Glomerular visceral epithelial cell (primary cell): ENCODE measurements around the gene STAC2.

ENCODE experiments used
- DNase-seq: peaks from one replicate; pipeline ENCODE4 v3.0.0-alpha.2; 2016; ENCODE audit errors: extremely low spot score

The STAC2 gene

DNA sequence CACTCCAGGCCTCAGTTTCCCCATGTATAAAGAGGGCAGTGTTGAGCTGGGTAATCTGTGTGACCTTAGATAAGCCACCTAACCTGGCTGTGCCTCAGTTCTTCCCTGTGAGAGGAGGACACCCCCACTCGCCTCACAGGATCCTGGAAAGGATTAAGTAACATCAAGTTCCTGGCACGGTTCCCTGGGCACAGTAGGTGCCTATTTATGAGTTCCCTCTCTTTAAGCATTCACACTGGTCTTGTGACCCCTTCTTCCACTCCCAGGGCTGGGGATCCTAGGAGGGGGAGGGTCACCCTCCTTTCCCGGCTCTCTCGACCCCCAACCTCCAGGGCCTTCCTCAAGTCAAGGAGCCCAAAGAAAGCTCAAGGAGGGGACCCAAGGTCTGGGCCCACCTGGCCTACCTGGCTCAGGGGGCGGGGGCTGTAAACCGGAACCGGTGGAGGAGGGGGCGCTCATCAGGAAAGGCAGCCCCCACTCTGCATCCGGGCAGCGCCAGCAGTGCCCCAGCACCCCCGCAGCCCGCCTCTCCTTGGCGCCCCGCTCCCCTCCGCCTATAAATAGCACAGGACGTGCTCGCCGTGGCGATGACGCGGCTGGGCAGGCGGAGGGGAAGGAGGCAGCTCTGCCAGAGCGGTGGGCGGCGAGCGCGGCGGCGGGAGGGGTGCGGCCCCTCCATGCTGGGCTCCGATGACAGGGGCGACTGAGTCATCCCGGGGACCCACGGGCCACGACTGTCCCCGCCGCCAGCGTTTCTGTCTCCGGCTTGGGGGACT is 16.2 kb downstream of the STAC2 start:
- DNase-seq = peak; percentile 42

DNA sequence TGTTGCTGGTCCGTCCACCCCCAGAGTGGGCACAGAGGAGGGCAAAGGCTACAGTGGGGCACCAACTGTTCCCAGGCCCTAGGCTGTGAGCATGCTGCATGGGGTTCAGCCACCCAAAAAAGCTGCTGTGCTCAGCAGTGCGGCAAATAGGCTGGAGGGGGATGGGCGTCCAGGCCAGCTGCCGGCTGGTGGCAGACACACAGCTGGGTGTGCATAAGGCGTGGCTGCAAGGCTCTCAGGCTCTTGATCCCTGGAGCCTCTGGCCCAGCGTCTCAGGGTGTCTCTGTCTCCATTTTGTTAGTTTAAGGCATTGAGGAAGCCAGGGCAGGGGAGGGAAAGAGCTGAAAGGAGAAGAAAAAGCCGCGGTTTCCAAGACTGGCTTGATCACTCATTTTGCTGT is 16.9 kb downstream of the STAC2 start:
- no peak for DNase-seq

DNA sequence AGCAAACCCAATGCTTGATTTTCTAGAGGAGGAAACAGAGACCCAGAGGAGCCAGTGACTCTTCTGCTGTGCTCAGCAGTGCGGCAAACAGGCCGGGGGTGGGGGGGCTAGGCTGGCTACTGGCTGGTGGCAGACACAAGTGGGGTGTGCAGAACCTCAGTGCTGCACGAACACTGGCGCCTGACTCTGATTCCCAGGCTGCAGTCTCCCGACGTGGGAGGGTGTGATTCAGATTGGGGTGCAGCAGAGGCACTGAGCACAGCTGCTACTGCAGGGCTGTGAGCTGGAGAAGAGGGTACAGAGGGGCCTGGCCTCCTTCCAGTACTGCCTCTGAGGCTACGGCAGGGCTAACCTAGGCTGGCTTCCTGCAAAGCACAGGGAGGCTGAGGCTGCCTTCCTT is 17.6 kb downstream of the STAC2 start:
- DNase-seq = no peak

DNA sequence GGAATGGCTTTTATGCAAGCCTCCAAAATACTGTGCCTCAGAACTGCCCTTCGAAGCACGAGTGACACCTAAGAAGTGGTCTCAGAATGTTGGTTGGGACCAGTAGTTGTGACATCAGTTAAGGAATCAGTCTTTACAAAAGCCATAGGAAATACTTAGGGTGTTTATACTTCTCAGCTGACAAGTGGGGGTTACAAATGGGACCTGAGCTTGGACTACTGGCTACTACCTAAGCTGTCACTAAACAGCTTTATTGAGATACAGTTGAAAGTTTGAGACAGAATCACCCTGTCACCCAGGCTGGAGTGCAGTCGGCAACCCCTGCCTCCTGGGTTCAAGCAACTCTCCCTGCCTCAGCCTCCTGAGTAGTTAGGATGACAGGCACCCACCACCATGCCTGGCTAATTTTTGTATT is 20.6 kb downstream of the STAC2 start:
- DNase-seq = no peak

DNA sequence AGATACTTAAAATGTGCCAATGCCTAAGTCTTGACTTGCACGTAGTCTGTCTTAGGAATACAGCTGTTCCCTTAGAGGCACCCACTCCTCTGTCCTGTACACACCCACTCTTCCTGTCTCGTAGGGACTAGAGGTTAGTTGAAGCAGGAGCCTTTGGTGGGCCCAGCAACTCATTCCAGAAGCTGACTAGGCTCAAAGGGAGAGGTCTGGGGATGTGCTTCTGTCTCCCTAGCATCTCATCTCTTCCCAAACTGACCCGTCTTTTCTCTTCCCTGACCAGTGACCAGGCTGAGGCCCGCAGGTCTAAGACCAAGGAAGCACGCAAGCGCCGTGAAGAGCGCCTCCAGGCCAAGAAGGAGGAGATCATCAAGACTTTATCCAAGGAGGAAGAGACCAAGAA is 21.5 kb downstream of the STAC2 start:
- DNase-seq = no peak

DNA sequence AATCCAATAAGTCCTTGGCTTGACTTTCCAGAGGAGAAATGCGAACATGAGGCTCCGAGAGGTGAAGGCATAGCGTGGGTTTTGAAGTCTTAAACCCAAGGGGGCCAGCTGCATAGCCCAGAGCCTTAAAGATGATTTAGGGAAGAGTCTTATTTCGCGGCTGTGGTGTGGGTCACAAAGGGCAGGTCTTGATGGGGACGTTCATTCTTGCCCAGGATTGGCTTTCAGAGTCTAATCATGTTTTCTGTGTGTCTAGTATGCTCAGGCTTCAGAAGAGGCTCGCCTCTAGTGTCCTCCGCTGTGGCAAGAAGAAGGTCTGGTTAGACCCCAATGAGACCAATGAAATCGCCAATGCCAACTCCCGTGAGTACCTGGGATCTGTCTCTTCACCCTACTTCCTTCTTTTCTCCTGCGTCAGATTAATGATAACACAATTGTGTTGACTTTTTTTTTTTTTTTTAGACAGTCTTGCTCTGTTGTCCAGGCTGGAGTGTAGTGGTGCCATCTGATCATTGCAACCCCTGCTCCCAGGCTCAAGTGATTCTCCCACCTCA is 24.7 kb downstream of the STAC2 start:
- DNase-seq = no peak

DNA sequence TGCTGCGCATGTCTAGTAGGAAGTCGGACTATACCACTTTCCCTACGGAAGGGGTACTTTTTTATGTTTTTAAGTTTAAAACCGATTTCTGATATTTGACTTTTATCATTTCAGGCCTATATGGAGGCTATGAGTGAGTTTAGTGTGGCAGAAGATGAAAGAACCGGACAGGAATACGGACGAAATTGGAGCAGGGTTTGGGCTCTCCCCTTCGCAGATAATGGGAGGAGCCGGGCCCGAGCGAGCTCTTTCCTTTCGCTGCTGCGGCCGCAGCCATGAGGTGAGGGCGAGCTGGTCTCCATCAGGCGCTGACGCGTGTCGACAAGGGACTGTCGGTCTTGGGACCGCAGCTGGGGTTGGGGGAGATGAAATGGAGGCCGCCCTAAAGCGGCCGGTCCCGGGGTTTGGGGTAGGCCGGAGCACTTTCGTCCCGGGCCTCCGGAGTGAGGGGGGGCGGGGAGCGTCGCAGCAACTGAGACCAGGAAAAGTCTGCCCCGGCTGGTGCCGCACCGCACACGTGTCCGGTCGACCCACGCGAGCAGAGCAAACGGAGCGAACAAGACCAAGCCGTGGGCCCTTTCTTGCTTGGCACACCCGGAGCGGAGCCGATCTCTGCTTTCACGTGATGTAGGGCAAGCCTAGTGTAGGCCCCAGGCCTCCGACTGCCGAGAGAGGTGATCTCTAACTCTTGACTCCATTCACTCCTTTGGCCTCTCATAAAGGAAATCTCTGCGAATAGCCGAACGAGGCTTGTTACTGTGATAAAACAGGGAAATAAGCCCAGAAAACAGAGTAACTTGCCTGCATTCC is 25.5 kb downstream of the STAC2 start, which contains the start of gene RPL19:
Gene RPL19 (plus strand): TSS at position 214 of the 810 bp plus-strand sequence. CDS start 62 bp downstream, at position 276.
- no peak for DNase-seq

DNA sequence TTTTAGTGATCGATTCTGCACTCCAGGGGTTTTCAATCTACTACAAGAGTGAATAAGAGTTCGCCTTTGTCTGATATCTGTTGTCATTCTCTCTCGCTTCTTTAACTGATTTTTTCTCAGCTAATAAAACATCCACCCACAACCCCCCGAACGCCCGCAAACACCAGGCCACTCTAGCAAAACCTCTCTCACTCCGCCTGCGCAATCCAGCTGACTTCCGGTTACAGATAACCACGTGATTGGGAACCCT is 26.0 kb downstream of the STAC2 start:
- DNase-seq = peak; percentile 94

DNA sequence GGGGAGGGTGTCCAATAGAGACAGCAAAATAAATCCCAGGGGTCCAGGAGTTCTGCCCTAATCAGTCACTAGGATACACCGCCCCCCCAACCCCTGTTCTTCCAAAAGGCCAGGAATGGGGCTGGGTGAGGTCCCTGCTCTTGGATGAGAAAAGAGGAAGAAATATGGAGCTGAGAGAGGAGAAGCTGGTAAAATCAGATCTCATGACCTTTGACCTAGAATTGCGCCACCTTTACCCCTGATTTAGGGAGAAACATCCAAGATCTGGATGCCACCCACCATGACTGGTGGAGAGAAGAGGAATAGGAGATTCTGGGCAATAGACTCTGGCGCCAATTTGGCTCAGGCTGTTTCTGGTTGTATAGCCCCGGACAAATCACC is 27.6 kb downstream of the STAC2 start:
- DNase-seq = no peak

DNA sequence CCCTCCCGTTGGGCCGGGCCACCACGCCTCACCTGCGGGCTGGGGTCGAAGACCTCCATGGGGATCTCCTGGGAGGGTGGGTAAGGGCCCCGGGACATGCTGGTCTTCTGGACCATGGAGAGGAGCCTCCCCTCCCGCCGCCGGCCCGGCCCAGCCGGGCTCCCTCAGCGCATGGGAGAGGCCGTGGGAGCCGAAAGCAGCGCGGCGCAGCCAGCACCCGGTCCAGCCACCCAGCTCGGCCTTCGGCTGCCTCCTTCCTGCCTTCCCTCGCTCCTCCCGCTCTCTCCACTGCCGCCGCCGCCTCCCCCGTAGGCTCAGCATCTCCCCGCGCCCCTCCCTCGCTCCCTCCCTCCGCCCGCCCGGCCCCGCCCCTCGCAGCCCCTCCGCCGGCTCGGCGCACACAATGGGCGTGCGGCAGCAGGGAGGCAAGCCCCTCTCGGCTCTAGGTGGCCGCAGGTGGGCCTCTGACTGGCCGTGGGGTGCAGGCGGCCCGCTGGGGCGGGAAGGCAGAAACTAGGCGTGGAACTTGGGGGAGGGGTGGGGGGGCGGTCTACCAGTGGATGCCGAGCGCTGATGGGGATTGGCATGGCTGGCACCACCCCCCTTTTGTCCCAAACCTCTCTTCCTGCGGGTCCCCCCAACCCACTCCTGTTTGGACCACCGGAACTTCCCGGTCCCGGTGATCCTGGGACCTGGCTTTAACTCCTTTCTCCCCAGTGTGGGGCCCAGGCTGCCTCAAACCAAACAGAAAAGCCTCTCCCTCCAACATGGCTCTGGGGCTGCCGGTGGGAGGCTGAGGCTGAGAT is 28.2 kb downstream of the STAC2 start, which contains the start of gene CACNB1:
Gene CACNB1 (minus strand): TSS at position 290 of the 806 bp plus-strand sequence. CDS start 174 bp downstream, at position 116.
- DNase-seq = peak; percentile 84

DNA sequence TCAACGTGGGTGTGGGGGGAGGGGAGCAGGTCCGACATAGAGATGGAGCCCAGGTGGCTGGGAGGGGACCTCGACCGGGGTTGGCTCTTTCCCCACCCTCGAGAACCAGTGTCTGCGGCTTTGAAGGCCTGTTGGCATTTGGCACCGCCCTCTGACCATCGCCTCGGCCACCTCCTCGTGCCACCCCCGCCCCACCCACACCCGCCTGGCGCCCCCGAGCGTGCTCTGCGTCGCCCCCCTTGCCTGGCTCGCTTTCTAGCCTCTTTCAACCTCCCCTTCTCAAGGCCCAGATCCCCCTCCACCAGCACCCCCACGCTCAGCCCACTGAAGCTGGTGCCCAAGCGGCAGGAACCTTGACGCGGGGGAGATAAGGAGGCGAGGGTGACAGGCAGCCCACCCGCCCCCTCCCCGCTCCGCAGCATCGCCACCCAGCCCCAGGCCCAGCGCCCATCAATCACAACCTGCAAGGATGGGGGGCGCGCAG is 28.9 kb downstream of the STAC2 start:
- peak; percentile 63 for DNase-seq

DNA sequence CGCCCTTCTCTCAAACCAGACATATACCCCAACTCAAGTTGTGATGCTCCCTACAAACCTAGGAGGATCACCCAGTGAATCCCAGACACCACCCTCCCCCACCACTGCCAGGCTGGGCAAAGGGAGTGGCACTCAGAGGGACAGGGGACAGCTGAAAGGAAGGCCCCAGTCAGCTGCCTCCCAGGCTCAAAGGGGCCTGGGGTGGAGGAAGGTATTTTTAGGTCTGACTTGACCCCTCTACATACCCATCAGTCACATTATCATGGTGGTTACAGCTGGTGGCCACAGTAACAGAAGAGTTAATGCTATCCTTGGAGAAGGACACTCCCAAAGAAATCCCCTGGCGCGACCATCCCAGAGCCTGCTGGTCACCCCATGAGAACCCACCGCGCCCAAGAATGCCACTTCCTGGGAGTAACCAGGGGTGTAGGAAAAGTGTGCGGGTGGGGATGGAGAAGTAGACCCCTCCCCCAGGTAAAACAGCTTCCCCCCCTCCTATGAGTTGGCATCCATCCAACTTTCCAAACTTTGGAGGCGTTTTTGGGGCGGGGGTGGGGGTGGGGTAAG is 29.4 kb downstream of the STAC2 start:
- no peak for DNase-seq

DNA sequence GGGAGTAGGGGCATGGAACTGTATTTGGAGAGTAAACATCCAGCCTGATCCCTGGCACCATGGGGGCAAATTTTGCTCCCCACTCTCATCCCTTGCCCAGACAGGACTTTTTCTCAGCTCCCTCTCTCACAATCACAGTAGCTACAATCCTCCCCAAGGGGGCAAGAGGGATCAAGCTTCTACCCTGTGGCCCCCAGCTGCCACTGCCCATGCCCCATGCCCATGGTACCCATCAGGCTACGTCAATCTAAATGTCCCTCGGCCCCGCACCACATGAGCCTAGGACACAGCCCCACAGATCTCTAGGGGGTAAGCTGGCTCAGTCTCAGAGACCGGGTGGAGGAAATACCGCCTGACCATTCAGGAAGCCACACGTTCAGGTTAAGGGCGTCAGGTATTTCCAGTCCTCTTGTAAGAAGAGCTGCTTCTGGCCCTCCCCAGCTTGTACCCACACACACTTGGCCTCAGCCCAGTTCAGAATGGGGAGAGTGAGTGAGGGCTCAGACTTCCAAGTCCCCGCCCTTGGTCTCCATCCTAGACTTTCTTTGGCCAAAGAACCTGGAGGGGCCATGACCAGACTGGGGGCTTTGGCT is 30.1 kb downstream of the STAC2 start:
- DNase-seq = no peak

DNA sequence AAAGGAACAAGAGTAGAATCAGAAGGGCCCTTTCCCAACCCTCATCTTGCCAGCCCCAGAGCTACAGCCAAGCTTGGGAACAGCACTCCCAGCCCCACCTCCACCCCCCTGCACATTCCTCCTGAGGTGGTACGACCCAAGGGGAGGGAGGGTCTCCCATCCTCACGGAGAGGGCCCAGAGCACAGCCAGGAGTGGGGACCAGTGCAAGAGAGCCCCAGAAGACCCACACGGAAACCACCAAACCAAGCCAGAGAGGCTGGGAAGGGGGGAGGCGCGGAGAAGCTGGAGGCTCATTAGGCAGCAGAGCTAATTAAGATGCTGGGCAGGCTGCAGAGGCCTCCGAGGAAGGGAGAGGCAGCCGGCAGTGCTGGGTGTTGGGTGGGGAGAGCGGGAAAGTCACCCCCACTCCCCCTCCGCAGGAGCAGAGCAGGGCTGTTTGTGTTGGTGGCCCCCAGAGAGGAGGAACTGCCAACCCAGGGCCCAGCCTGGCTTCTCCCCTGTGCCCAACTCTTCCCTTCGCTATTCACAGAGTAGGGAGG is 30.7 kb downstream of the STAC2 start:
- DNase-seq = no peak

DNA sequence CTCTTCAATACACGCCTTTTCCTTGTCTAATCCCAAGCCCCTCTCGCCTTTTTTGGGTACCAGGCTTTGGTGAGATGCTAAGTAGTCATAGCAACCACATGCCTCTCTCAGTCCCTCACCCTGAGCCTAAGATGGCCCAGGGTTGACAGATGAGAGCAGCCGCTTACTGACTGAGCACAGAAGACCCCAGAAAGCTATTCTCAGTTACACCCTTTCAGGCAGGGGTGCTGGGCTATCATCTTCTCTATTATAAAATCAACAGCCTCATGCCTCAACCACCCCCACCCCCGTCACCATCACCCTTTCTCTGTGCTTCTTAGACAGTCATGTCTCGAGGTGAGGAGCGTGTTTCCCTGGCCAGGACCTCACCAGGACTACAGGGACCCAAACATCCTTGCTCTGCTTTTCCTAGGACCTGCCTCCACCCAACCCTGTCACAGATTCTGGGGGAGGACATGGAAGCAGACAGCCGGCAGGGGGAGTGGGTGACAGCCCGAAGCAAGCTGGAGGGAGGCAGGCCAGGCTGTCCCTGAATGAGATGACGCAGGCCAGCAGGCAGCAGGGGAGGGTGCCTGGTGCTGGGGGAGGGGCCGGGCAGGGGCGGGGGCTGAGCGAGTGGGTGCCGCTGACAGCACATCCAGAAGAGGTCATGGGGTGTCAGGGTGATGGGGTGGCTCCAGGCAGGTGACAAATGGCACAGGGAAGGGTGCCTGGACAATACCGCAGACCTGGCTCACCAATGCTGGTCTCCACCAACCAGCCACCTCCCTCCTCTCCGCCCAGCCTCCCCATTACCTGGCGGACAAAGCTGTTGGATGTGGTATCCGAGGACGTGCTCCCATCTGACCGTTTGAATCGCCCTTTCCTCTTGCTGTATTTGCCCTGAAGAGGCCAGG is 31.4 kb downstream of the STAC2 start:
- no peak for DNase-seq

DNA sequence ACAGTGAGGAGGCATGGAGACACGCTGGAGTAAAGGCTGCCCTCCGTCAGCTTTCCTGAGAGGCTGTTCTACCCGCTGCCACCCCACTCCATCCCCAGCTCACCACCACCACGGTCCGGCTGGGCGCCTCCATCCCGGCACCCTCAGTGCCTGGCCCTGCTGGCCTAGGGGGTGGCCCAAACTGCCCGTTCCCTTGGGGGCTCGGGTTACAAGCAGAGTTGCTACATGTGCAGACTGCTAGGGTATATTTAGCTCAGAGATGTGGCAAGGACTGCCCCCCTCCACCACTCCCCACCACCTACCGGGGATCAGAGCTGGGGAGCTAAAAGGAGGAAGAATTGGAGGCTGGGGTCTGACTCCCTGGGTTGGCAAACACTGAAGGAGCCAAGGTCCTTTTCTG is 32.4 kb downstream of the STAC2 start:
- no peak for DNase-seq

DNA sequence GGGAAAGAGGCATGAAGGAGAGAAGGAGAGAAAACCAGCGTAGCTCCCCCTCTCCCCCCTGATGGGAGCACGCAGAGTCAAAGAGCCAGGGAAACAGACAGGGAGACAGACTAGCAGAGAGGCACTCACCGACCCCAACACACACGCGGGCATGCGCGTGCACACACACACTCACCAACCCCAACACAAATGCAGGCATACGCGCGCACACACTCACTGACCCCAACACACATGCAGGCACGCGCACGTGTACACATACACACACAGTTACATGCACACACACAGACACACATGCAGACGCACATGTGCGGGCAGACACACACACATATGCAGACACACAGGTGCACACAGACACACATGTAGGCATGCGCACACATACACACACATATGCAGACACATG is 32.8 kb downstream of the STAC2 start:
- DNase-seq = no peak

DNA sequence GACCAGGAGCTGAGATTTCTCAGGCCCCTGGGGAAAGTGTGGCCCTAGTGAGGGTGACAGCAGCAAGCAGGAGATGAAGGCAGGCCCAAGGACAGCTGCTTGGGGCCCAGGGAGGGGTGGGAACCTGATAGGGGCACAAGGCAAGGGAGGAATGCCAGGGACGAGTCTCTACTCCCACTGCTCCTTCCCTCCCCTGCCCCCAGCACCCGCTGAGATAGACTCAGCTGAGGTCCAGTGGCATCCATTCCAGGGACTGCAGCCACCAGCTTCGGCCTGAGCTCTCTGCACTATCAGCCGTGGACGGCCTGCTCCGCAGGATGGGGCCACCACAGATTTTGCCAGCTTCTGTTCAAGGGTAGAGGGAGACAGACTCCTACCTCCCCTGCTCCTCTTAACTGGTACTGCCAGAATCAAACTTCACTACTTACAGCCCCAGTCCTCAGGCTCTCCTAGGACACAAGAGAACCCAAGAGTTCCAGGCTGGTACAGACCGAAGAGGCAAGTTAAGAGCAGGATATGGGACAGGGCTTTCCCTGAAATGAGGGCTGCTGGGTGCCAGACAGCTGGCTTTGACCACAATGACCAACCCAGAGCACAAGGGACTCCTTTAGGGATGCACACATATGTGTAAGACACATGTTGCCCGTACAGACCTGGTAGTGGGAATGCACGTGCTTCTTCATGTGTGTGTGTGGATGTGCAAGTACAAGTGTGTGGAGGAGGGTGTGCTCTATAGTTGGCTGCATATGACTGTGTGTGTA is 33.8 kb downstream of the STAC2 start:
- DNase-seq = no peak

DNA sequence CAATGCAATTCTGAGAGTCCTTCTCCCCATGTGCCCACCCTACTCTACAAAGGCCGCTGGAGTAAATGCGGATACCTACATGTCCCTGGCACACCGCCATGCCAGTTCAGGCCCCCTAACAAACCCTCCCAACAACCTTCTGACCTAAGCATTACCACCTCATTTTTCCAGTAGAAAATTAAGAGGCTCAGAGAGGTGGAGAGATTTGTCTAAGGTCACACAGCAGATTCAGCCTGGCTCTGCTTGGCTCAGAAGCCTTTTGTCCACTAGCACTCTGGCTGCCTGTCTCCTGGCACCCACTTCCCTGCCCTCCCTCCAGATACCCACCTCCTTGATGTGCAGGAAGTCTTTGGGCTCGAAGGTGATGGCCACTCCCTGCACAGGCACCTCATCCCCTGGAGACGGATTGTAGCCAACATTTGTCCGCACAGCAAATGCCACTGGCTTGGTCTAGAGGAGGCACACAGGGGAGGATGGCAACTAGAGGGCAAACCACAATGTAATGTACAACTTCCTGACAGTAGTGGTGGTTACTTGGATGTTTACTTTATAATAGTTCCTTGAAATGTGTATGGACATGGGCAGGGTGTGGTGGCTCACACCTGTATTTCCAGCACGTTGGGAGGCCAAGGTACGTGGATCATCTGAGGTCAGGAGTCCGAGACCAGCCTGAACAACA is 38.5 kb downstream of the STAC2 start:
- DNase-seq = no peak
